GM19372 (cell line): ENCODE data around the gene NPY4R.
"Not testable (repeated sequence)": the region's sequence is repeated elsewhere in the genome, so short reads cannot be mapped to it uniquely, and the experiment has no call there.

Source experiments
- ATAC-seq: cut with Tn5 transposase; IDR thresholded peaks from one replicate; pipeline ENCODE4 v1.9.1; 2021; ENCODE audit warnings: mild to moderate bottlenecking, low read depth, moderate library complexity; ENCODE audit not compliant: unreplicated experiment

Gene NPY4R, protein sequence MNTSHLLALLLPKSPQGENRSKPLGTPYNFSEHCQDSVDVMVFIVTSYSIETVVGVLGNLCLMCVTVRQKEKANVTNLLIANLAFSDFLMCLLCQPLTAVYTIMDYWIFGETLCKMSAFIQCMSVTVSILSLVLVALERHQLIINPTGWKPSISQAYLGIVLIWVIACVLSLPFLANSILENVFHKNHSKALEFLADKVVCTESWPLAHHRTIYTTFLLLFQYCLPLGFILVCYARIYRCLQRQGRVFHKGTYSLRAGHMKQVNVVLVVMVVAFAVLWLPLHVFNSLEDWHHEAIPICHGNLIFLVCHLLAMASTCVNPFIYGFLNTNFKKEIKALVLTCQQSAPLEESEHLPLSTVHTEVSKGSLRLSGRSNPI

DNA sequence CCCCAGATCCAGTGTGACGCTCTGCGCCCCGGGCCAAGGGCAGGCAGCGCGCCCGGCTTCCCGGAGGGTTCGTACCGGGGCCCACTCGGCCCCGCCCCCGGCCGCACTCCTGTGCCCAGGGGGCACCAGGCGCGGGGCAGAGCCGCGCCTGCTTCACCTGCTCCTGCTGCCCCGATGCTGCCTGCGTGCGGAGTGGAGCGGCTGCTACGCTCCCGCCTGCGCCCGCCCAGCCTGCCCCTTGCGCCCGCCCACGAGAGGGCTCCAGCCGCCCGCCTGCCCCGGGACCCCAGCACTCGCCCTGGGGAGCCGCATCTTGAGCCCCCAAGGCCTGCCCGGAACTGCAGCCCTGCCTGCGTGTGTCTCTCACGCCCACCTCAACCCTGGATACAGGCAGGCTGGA is at the start of gene NPY4R:
Gene NPY4R, minus strand, starts transcription at position 194 of the 400 bp plus-strand sequence. CDS start 3,323 bp downstream, outside the sequence.
- not testable (repeated sequence) for ATAC-seq

DNA sequence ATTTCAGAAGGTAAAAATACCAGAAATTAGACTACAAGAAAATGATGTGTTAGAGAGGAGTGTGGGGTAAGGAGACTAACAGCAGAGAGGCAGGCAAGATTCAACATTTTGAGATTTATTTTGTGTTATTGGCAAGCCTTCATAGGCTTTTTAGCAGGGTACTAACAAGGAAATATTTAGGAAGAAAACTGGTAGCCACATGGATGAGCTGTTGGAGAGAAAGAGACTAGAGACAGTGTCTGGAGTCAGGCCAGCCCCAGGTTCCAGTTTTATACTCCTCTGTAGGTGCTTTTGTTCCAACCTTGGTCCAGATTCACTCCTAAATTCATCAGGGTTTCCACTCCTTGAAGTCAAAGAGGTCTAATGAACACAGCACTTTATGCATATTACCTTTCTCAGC is 49.6 kb upstream of the NPY4R start:
- no peak for ATAC-seq

DNA sequence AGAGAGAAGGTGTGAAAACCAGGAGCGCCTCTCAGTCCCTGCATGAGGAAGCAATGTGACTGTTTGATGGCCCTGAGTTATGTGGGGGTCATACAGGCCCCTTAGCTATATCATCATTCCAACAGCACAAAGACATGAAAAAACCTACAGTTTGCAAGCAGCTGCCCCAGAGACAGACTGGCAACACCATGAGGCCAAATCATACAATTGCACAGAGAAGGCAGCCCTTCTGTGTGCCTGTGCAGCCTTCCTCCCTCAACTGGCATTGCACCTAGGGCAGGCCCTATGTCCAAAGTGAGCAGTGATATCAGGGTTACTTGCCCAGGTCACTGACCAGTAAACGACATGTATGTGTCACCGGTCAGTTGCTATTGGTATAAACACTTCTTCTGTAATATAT is 49.1 kb upstream of the NPY4R start:
- ATAC-seq = no peak

DNA sequence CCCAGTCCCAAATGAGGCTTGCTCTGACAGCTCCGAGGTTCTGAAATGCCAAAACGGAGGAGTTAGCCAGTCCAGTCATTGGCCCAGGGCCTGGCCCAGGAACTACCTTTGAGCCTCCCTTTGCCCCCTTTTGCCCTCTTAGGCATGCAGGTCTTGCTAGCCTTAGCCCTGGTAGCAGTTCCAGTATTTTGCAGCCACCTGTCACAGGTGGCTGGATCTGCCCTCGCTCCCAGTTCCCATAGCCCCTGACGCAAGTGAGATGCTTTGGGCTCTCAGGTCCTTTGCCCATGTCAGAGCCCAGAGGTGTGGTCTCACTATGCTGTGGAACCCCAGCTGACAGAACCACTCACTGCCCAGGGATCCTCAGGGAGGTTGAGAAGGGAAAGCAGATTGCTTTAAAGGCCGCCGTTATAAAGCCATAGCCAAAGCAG is 48.7 kb upstream of the NPY4R start:
- no peak for ATAC-seq

DNA sequence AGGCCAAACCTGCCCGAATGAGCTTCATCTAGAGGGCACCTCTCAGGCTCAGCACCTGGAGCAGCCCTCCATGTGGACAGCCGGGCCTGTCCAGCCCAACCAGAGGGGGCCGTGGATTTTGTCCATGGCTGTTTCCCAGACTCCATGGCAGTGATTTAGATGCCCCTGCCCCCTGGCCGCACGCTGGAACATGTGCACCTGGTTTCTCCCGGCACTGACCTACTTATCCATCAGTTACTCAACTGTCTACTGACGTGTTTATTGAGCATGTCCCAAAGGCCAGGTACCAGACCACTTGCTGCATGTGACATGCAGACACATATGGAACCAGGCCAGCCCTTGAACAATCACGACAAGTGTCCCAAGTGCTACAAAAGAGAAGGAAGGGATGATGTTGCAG is 47.6 kb upstream of the NPY4R start:
- not testable (repeated sequence) for ATAC-seq

DNA sequence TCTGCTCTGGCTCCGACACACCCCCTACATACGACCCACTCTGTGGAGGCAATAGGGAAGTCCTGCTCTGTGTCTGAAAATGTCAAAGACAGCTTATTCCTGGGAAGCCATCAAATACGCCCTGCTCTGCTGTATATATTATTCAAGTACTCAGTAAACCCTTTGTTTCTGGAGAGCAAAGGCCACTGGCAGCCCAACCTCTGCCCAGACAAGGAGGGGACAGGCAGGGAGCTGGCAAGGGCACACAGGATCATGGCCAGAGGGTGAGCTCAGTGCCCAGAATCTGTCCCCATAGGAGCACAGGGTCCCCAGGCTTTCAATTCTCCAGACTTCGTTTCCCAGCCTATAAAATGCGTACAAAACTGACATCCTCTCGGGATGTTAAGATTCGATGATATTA is 47.0 kb upstream of the NPY4R start:
- ATAC-seq = not testable (repeated sequence)

DNA sequence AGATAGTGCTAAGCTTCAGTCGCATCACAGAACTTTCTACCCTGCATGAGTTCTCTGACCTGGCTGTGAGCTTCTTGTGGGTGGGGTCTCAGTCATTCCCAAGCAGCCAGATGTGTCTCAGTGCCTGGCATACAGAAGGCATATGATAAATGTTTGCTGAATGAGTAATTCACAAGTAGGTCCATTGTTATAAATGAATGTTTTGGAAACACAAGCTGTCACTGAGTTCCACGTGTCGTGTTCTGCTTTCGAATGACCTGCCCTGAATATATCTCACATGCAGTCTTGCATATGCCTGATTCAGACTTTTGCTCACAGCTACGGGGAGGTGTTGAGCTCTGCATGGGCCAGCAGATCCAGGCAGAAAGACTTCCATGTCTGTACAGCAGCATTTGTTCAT is 46.2 kb upstream of the NPY4R start:
- not testable (repeated sequence) for ATAC-seq

DNA sequence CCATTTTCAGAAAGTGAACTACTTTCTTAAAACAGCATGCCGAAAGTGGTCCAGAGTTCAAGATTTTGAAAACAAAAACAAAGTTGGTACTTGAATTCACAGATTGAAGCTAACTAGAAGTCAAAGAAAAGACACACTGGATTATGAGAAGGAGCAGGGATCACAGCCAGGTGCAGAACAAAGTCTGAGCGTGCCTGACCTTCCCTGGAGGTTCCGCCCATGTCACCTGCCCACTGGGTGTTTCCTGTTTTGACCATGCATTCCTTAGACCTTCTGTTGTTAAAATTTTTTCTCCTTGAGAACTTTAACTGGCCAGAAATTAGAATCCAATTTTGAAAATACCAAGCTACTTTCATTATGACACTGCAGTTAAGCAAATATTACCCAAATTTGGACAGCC is 34.2 kb upstream of the NPY4R start:
- ATAC-seq = not testable (repeated sequence)

DNA sequence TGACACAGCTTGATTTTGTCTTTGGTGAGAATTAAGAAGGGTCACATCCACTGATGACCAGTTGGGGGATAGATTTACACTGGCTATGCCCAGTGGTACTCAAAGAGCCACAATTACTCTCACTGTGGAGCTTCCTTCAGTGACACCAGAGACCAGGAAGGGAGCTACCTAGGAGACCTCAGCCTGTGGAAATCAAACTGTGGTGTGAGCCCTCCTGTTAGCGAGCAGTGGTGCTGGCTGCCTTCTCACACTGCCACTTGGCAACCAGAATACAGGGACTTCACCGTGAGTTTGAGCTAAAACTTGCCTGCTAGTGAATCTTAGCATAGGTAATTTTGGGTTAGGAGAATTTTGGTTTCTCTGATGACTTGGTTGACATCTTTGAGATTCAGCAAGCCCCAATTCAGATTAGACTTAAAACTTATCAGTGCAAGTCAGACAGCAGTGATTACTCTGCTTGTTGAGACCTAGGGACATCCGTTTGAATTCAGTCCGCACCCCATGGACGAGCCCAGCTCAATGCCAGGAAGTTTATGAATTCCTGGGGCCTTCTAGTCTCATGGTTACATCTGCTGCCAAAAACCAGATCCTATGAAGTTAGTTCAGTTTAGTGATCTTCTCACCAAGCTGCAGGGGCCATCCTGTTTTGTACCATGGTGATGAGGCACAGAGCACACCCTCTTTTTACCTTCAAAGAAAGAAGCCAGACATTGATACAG is 33.4 kb upstream of the NPY4R start:
- ATAC-seq = not testable (repeated sequence)

DNA sequence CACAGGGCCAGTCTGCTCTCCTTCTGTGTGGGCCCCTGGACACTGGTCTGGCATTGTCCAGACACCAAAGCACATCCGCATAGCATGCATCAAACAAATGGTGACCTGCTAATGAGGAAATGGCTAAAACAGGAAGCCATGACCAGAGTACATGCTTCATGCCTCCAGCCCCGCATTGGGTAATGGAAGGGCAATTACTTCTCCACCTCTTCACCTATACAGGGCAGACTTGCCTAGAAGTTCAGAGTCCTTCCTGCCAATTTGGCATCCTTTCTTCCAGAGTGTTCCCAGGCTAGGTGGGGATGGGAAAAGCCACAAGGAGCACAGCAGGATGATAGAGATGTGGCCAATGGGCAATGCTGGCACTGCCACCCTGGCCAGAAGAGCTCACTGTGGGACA is 32.1 kb upstream of the NPY4R start:
- not testable (repeated sequence) for ATAC-seq

DNA sequence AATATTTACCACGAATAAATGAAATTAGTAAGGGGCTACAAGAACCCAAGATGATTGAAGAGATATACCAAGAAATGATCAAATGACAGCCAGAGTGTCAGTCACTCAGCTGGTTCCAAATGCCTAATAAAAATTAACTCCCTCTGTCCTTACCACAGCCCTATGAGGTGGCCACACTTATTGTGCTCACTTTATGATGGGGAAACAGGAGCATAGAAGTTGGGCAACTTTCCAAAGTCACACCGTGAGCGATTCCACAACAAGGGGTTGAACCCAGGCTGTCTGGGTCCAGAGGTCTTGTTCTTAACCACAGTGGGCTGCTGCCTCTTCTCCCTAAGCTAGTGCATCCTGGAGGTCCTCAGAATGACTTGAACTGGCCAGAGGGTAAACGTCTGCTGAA is 31.6 kb upstream of the NPY4R start:
- ATAC-seq = not testable (repeated sequence)

DNA sequence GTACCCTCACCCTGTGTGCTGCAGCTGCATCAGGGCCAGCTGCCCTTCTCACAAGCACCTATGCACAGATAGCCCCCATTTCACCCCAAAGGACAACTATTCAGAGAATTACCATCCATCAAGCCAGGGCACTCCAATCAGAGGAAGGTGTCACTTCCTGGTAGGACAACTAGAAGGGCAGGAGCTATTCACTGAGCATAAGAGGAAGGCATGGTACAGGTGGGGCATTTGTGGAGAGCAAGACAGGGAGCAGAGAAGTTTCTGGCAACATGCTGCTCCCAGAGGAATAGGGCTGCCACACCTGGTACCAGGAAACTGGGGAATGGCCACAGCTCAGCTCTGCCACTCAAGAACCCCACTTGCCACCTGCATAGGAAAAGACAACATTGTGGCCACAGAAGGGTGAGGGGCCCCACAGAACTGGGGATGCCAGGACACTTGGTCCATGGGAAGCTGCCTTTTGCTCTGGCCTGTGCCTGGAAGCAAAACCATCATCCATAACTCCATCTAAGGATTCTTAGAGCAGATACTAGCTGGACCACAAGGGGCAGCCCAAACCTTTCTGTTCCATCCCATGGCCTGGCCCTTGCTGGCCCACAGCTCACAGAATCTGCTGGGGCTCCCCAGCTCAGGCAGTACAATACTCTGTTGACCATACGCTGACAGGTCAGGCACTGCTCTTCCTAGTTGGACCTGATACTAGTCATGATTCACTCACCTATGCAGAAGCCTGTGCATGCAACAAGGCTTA is 25.8 kb upstream of the NPY4R start:
- ATAC-seq = not testable (repeated sequence)

DNA sequence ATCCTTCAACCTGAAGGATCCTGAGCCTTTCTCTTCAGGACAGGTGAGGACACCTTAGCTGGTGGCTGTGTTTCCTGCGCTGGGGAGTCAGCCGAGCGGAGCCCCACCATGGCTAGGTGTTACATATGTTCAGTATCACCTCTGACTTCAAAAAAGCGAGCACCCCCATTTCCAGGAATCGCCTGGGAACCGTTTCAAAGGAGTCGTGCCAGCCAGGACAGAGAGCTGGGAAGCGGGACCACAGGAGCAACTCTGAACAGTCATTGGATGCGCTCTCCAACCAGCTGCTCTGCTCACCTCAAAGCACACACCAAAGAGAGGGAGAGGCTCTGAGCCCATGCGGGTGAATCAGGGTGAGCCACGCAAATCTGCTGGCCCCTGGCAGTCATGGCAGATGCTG is 24.5 kb upstream of the NPY4R start:
- not testable (repeated sequence) for ATAC-seq

DNA sequence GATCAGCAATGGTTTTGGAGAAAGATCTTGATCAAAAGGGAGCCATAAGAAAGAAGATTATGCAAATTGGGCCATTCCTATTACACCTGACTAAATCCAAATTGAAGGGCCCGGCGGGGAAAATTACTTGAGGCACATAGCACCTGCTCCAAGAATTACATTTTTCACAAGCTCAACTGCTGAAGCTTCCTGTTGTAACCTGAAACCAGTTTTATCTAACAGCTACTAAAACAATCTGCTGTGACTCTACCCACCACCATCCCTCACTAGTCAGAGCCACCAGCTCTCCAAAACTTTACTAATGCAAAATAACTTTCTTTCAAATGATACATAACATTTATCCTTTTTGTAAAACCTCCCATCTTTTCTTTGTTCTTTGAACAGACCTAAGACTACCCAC is 20.7 kb upstream of the NPY4R start:
- ATAC-seq = not testable (repeated sequence)

DNA sequence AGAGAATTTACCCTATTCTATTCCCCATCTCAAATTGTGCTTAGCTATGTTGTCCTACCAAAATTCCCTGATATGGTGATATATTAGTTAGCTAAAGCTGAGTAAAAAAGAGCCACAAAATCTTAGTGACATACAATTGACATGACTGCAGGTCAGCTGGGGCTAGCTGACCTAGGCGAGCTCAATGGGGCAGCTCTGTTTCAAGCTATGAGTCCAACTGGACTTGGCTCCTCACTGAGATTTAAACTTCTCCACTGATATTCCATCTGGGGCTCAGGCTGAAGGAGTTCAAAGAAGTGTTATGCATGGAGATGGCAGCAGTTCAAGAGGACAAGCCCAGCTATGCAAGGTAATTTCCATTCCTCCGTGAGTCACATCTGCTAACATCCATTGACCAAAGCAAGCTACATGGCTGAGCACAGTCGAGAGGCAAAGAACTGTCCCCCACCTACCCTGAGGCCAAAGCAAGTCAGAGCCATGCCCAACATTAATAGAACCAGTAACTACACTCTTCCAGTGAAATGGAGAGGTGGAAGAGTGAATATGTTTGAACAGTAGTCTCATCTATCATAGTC is 9.1 kb upstream of the NPY4R start:
- not testable (repeated sequence) for ATAC-seq

DNA sequence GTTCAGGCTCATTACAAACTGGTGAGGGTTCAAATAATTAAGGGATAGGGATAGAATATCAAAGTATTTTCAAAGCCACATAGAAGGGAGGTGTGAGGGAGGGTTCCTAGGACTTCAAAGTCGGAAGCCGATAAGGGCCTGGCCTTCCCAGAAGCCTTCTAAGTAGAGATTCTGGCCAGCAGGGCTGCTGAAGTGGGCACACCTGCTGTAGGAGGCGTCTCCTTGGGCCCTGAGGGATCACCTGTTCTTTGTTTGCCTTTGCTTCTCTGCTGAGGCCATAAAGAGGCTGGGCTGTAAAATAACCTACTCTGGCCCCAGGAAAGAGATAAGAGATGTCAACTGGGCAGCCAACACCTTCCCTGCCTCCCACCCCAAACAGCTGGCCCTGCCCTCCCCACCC is 8.0 kb upstream of the NPY4R start:
- not testable (repeated sequence) for ATAC-seq

DNA sequence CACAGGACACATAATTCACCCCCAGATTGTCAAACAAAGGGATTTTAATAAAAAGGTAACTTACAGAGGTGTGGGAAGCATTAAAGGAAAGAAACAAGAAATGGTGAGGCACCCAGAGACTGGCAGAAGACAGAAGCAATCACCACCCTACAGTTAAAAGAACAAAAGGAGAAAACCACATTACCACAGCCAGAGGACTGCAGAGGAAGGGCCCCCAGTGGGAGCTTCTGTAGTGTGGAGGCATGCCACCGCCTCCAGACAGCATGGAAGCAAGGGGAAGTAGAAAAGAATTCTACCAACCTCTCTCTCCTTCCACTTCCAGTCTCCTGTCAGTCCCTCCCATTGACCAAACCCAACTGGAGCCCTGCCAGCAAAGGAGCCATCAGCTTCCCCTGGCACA is 4.4 kb upstream of the NPY4R start:
- not testable (repeated sequence) for ATAC-seq

DNA sequence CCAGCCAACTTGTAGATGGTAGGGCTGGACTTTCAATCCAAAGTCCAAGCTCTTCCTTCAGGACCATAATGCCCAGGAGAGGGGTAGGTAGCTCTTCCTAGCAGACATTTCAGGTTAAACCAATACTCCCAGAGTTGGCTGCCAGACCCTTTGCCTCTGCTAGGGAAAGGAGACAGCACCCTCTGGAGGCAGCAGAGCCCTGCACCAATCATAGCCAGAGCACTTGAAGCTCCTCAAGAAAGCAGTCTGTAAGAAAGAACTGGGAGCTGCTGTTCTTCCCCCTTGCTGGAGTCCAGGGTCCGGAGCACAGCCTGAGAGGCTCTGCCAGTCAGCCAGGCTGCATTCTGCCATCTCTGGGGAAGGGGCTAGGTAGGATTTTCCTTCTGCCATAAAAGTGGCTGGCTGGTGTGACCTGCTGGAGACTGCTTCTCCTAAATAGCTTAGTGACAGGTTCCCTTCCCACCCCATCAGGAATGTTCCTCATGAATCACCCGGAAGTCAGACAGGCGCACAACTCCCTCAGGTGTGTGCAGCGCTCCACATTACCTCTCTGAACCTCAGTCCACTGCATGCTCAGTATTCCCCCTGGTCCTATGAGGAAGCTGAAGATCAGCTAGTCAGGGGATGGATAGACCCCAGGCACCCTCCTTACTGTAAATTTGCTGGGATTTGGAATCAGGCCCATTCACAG is 2.5 kb upstream of the NPY4R start:
- ATAC-seq = not testable (repeated sequence)

DNA sequence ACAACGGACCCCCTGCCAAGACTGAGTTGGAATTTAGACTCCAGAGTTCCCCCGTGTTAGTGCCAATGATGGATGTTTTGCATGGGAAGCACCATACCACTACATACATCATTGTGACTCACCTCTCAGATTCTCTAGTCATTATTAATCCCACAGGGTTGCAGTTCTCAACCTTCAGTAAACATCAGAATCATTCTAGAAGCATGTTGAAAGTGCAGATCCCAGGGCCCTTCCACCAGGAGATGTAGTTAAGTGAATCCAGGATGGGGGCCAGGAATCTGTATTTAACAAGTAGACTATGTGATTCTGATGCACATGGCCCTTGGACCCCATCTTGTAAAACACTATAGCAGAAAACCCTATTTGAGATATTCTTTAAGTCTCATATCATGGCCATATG is 2.1 kb downstream of the NPY4R start:
- not testable (repeated sequence) for ATAC-seq

DNA sequence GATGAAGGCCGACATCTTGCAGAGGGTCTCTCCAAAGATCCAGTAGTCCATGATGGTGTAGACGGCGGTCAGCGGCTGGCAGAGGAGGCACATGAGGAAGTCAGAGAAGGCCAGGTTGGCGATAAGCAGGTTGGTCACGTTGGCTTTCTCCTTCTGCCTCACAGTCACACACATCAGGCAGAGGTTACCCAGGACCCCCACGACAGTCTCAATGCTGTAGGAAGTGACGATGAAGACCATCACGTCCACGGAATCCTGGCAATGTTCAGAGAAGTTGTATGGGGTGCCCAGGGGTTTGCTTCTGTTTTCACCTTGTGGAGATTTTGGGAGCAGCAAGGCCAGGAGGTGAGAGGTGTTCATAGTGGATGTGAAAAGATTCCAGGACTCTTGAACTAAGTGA is 3.5 kb downstream of the NPY4R start:
- ATAC-seq = not testable (repeated sequence)
